Activated CD4-positive, alpha-beta T cell treated with anti-CD3 and anti-CD28 coated beads, Interleukin-2, amount 10 ng/mL, durations not matched to agents 7 days and 5 days (primary cell): ENCODE measurements around the gene DNAJA3. TPM values are rescaled to one million over a fixed set of nuclear protein-coding genes. Genes with fewer than 3 reads are reported as not detected.

Experiments used
- CTCF ChIA-PET: fragments of 350-600 bp; sonication (Branson Sonifier 250); formaldehyde crosslinking; loops from one replicate; lab custom pipeline; 2021; ENCODE audit warnings: antibody characterized with exemption; lab: Charles Lee
- POLR2A ChIA-PET: fragments of 350-600 bp; sonication (Branson Sonifier 250); formaldehyde crosslinking; loops from one replicate; lab custom pipeline; 2021; ENCODE audit warnings: antibody characterized with exemption; lab: Charles Lee
- DNase-seq: peaks from one replicate; pipeline ENCODE4 v3.0.0-alpha.2; 2020
- H3K27ac Mint-ChIP-seq: one replicate; pipeline ENCODE4 v1.8.0; 2021; ENCODE audit warnings: mild to moderate bottlenecking, moderate library complexity, mixed read lengths
- H3K27me3 Mint-ChIP-seq: one replicate; pipeline ENCODE4 v1.8.0; 2021; ENCODE audit warnings: mixed read lengths
- H3K36me3 Mint-ChIP-seq: one replicate; pipeline ENCODE4 v1.8.0; 2021; ENCODE audit warnings: low read depth, mixed read lengths
- H3K4me1 Mint-ChIP-seq: one replicate; pipeline ENCODE4 v1.8.0; 2021; ENCODE audit warnings: mixed read lengths
- H3K4me3 Mint-ChIP-seq: one replicate; pipeline ENCODE4 v1.8.0; 2021; ENCODE audit warnings: mild to moderate bottlenecking, moderate library complexity, mixed read lengths
- H3K9me3 Mint-ChIP-seq: one replicate; pipeline ENCODE4 v1.8.0; 2021; ENCODE audit warnings: mixed read lengths
- total RNA-seq, 2 experiments: library from RNA; stranded (reverse); gene quantifications; one replicate each; pipeline ENCODE4 v1.2.3, GENCODE V29; 2021

The DNAJA3 gene
- total RNA-seq, 2 experiments from 2014 or later, result 51.6 to 55.0 TPM

- ChIA-PET CTCF (interaction anchor here (0.6 to 3.0 kb wide), 21 partner anchors 10 to 1355 kb away, joined by 3 to 24 read pairs (median 3); partner anchors contain the start of gene CORO7), POLR2A (no interaction called here)
- peaks cover 5% of the 10 kb centered on the region for H3K4me1 Mint-ChIP-seq
- DNase-seq, result no peak
- no peaks in the 10 kb centered on the region for H3K9me3 Mint-ChIP-seq
- H3K27me3 Mint-ChIP-seq, result no peaks in the 10 kb centered on the region
- no peak overlapping the region for H3K27ac Mint-ChIP-seq
- H3K4me3 Mint-ChIP-seq, result no peak overlapping the region
- peaks cover 47% of the 10 kb centered on the region for H3K36me3 Mint-ChIP-seq
Measured at GRCh38 chr16:4403133-4403949, 22.3 kb upstream of the DNAJA3 start.

- H3K27me3 Mint-ChIP-seq, result no peaks in the 10 kb centered on the region
- H3K4me1 Mint-ChIP-seq, result peaks cover 5% of the 10 kb centered on the region
- H3K4me3 Mint-ChIP-seq, result no peak overlapping the region
- peak overlapping the region; percentile 78 for H3K27ac Mint-ChIP-seq
- H3K36me3 Mint-ChIP-seq, result peaks cover 42% of the 10 kb centered on the region
- H3K9me3 Mint-ChIP-seq, result no peaks in the 10 kb centered on the region
- CTCF ChIA-PET, result interaction anchor here (0.6 to 3.0 kb wide), 6 partner anchors 9 to 1401 kb away, joined by 3 to 24 read pairs (median 3); partner anchors contain the start of gene CORO7
- POLR2A ChIA-PET, result no interaction called here
- peak; percentile 50 for DNase-seq
Measured at GRCh38 chr16:4404247-4404966, 21.3 kb upstream of the DNAJA3 start.

- no peak for DNase-seq
- no peak overlapping the region for H3K27ac Mint-ChIP-seq
- H3K4me3 Mint-ChIP-seq, result no peak overlapping the region
- POLR2A ChIA-PET, result no interaction called here
- CTCF ChIA-PET, result interaction anchor here (0.8 kb wide), 1 partner anchor 9 kb away, joined by 4 read pairs; no protein-coding TSS in a partner anchor
- H3K4me1 Mint-ChIP-seq, result peaks cover 6% of the 10 kb centered on the region
- peaks cover 37% of the 10 kb centered on the region for H3K36me3 Mint-ChIP-seq
- H3K27me3 Mint-ChIP-seq, result no peaks in the 10 kb centered on the region
- H3K9me3 Mint-ChIP-seq, result no peaks in the 10 kb centered on the region
Measured at GRCh38 chr16:4404967-4405696, 20.5 kb upstream of the DNAJA3 start.

DNA sequence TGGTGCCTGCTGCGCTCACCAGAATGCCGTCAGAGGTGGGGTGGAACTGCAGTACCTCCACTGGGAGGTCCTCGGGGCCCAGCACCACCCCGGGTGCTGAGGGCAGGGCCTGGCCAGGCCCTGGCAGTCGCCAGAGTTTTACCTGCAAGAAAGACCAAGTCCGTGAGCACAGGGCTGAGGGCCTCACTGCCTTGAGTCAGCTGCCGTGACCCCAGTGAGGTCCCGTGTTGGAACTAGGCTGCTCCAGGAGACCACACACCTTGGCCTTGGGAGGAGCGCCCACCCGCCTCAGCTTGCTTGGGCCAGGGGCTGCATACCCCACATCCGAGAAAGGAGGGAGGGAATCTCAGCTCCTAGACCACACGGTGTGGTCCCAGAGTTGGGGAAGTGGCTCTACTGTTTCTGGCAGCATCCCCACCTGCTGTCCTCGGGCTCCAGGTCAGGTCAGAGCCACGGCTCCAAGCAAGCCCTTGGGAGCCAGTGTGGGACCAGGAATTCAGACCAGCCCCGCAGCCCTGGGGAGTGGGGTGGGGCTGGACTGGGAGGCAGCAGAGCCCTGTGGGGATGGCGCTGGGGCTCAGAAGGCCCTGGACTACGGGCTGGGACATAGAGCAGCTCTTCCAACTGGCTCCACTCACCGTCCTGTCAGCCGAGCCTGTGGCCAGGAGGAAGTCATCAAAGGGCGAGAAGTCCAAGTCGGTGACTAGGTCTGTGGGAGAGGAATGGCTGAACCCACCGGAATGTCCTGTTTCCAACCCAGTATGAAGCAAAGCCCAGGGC lies 17.9 kb upstream of the DNAJA3 start:
- H3K9me3 Mint-ChIP-seq, result no peaks in the 10 kb centered on the region
- H3K27ac Mint-ChIP-seq, result no peak overlapping the region
- H3K4me3 Mint-ChIP-seq, result no peak overlapping the region
- no peaks in the 10 kb centered on the region for H3K27me3 Mint-ChIP-seq
- H3K36me3 Mint-ChIP-seq, result peaks cover 36% of the 10 kb centered on the region
- POLR2A ChIA-PET, result no interaction called here
- CTCF ChIA-PET, result no interaction called here
- peaks cover 20% of the 10 kb centered on the region for H3K4me1 Mint-ChIP-seq
- no peak for DNase-seq

DNA sequence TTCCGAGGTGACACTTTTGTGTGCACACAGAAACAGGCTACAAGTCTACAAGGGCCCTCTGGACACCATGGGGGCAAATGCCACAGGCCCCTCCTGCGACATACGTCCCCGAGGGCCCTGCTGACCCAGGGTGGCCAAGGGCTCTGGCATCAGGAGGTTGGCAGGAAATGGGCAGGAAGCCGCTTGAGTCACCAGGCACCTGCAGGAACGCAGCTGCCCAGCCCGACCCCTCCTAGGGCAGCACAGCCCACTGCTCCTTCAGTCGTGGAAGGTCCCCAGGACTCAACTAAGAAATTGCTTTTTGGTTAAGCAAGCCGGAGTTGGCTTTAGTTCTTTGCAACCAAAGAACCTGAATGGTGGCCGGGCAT lies 17.4 kb upstream of the DNAJA3 start:
- CTCF ChIA-PET, result no interaction called here
- Mint-ChIP-seq H3K27me3 (no peaks in the 10 kb centered on the region), H3K4me1 (peaks cover 25% of the 10 kb centered on the region), H3K27ac (no peak overlapping the region), H3K4me3 (no peak overlapping the region), H3K36me3 (peaks cover 41% of the 10 kb centered on the region), H3K9me3 (no peaks in the 10 kb centered on the region)
- POLR2A ChIA-PET, result no interaction called here
- no peak for DNase-seq

DNA sequence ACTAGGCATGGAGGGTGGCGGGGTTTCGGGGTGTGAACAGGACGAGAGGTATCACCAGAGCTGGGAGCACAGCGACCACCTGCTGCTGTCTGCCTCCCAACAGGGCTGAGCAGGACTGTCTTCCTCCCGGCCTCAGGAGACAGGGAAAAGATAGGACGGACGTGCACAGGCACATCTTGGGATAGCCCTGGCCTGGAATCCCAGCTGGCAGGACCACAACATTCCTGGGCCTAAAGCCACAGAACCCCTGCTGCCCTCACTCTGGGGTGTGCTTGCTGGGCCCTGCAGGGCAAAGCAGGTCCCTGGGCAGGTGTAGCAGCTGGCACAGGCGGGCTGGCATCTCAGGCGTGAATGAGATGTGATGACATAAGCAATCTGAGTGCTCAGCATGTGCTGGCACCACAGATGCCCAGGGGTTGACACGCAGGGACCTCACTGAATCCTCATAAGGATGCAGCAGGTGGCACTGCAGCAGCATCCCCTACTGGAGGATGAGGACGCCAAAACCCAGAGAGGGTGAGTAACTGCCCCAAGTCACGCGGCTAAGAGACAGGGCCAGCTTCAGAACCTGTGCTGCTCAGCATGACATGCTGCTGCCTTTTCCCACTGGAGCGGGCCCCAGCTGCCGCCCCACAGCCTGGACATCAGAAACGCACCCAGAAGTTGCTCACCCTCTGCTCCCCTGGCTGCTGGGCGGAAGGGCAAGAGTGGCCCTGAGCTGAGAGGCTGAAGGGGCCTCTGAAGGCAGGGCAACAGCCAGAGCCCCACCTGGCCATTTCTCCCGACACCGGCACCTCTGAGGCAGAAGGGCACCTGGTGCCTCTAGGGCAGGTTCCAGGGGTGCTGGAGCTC lies 16.4 kb upstream of the DNAJA3 start:
- POLR2A ChIA-PET, result no interaction called here
- H3K9me3 Mint-ChIP-seq, result no peaks in the 10 kb centered on the region
- CTCF ChIA-PET, result interaction anchor here (0.6 to 1.8 kb wide), 4 partner anchors 9 to 450 kb away, joined by 3 to 4 read pairs (median 4); no protein-coding TSS in a partner anchor
- peaks cover 30% of the 10 kb centered on the region for H3K4me1 Mint-ChIP-seq
- no peak overlapping the region for H3K4me3 Mint-ChIP-seq
- no peak for DNase-seq
- H3K27ac Mint-ChIP-seq, result no peak overlapping the region
- H3K36me3 Mint-ChIP-seq, result peaks cover 45% of the 10 kb centered on the region
- H3K27me3 Mint-ChIP-seq, result no peaks in the 10 kb centered on the region

GRCh38 chr16:4410335-4411075 lies 15.2 kb upstream of the DNAJA3 start:
- Mint-ChIP-seq H3K36me3 (peaks cover 43% of the 10 kb centered on the region), H3K4me1 (peaks cover 38% of the 10 kb centered on the region), H3K27ac (peak overlapping the region; percentile 54), H3K4me3 (no peak overlapping the region), H3K9me3 (no peaks in the 10 kb centered on the region), H3K27me3 (no peaks in the 10 kb centered on the region)
- ChIA-PET CTCF (interaction anchor here (0.8 to 1.8 kb wide), 5 partner anchors 8 to 158 kb away, joined by 3 to 4 read pairs (median 3); no protein-coding TSS in a partner anchor), POLR2A (no interaction called here)
- DNase-seq, result no peak

DNA sequence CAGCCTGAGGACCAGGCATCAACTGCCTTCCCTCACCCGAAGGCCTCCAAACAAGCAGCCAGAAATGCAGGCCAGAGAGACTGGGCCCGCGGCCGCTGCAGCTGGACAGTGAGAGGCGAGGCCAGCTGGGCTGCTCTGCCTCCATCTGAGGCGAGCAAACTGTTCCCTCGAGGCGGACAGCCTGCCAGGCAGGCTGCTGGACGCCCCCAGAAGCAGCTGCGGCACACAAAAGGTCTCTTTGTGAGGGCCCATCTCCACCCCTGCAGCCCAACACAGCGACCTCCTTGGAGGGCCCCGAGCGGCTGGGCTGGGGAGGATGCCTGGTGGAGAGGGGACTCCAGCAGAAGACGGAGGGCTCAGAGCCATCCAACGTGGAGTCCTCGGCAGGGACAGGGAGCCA lies 14.0 kb upstream of the DNAJA3 start:
- H3K9me3 Mint-ChIP-seq, result no peaks in the 10 kb centered on the region
- CTCF ChIA-PET, result interaction anchor here (3.6 kb wide), 1 partner anchor 9 kb away, joined by 15 read pairs; no protein-coding TSS in a partner anchor
- peaks cover 36% of the 10 kb centered on the region for H3K36me3 Mint-ChIP-seq
- H3K27me3 Mint-ChIP-seq, result no peaks in the 10 kb centered on the region
- no peak overlapping the region for H3K4me3 Mint-ChIP-seq
- POLR2A ChIA-PET, result no interaction called here
- H3K27ac Mint-ChIP-seq, result no peak overlapping the region
- DNase-seq, result no peak
- H3K4me1 Mint-ChIP-seq, result peaks cover 40% of the 10 kb centered on the region

DNA sequence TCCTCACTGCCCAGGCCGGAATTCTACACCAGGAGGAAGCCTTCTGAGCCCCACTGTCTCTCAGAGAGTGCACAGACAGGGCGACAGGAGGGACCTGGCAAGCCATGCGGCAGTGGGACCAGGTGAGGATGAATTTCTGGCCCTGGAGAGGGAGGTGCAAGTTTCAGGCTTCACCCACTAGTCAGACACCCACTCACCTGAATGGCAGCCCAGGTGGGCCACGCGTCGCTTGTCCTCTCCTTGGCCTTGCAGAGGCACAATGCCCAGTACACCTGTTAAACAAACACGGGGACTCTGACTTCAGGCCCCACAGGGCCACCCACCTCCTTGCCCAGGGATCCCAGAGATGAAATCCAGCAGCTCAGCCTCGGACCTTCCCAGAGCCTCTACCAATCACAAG lies 13.5 kb upstream of the DNAJA3 start:
- H3K4me3 Mint-ChIP-seq, result no peak overlapping the region
- peaks cover 43% of the 10 kb centered on the region for H3K4me1 Mint-ChIP-seq
- H3K27me3 Mint-ChIP-seq, result no peaks in the 10 kb centered on the region
- POLR2A ChIA-PET, result no interaction called here
- H3K36me3 Mint-ChIP-seq, result peaks cover 34% of the 10 kb centered on the region
- no peaks in the 10 kb centered on the region for H3K9me3 Mint-ChIP-seq
- CTCF ChIA-PET, result interaction anchor here (3.6 kb wide), 1 partner anchor 9 kb away, joined by 15 read pairs; no protein-coding TSS in a partner anchor
- no peak for DNase-seq
- peak overlapping the region; percentile 80 for H3K27ac Mint-ChIP-seq

DNA sequence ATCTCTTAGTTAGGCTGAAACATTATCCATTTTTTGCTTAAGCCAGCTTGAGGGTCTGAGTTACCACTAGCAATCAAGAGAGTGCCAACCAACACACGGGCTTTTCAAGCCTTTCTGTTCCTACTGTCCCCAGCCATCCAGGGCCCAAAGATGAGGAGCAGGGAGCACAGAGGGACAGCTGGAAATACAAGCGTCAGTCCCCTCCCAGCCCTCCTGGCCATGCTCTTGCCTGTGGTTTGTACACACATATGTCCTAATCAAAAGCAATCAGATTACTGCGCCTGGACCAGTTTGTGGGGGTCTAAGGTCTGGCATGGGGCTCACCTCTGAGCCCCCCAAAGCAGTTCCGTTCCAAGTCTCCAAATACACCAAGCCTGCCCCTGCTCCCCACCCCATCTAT lies 12.8 kb upstream of the DNAJA3 start:
- no peaks in the 10 kb centered on the region for H3K27me3 Mint-ChIP-seq
- no peak for DNase-seq
- peak overlapping the region; percentile 9 for H3K27ac Mint-ChIP-seq
- no peaks in the 10 kb centered on the region for H3K9me3 Mint-ChIP-seq
- peaks cover 43% of the 10 kb centered on the region for H3K4me1 Mint-ChIP-seq
- peaks cover 34% of the 10 kb centered on the region for H3K36me3 Mint-ChIP-seq
- H3K4me3 Mint-ChIP-seq, result peak overlapping the region; percentile 3
- ChIA-PET CTCF (interaction anchor here (3.6 kb wide), 1 partner anchor 10 kb away, joined by 15 read pairs; no protein-coding TSS in a partner anchor), POLR2A (no interaction called here)
